Ovary (tissue), 3 donors: ENCODE measurements around the gene SYCP2L.

Experiments
- EP300 ChIP-seq: sonication (generic); formaldehyde crosslinking; IDR thresholded peaks from one replicate; pipeline ENCODE4 v1.6.1; 2017; ENCODE audit warnings: antibody characterized with exemption
- POLR2A ChIP-seq: fragments of 450-650 bp; IDR thresholded peaks from one replicate; pipeline ENCODE4 v1.6.1; 2017; ENCODE audit warnings: antibody characterized with exemption, mild to moderate bottlenecking, moderate library complexity
- TF ChIP-seq, protein P1 (sequence below), 3 donors: fragments of 450-650 bp in 2 of 3; fragments of 200-600 bp in 1 of 3; IDR thresholded peaks; one replicate each; pipeline versions ENCODE4 v1.5.1 to v1.8.0; 2016 to 2022; ENCODE audit warnings: antibody characterized with exemption in 3 of 3, mild to moderate bottlenecking in 1 of 3
- donor health status: DM: no; HTN: no; CAD: no.

GRCh38 chr6:10945845-10946244 lies 59.0 kb downstream of the SYCP2L start:
- TF ChIP-seq, protein P1, sequence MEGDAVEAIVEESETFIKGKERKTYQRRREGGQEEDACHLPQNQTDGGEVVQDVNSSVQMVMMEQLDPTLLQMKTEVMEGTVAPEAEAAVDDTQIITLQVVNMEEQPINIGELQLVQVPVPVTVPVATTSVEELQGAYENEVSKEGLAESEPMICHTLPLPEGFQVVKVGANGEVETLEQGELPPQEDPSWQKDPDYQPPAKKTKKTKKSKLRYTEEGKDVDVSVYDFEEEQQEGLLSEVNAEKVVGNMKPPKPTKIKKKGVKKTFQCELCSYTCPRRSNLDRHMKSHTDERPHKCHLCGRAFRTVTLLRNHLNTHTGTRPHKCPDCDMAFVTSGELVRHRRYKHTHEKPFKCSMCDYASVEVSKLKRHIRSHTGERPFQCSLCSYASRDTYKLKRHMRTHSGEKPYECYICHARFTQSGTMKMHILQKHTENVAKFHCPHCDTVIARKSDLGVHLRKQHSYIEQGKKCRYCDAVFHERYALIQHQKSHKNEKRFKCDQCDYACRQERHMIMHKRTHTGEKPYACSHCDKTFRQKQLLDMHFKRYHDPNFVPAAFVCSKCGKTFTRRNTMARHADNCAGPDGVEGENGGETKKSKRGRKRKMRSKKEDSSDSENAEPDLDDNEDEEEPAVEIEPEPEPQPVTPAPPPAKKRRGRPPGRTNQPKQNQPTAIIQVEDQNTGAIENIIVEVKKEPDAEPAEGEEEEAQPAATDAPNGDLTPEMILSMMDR (IDR thresholded peaks at IDR 0.05), result no peak
- TF ChIP-seq EP300 (no peak), POLR2A (no peak)
